ENCODE data around the gene DDX31. TPM values are rescaled to one million over a fixed set of nuclear protein-coding genes. Genes with fewer than 3 reads are reported as not detected.

DDX31 gene
- total RNA-seq, 2 experiments from 2014 or later, result 20.9 to 22.8 TPM

GRCh38 chr9:132677976-132678375 lies 8.2 kb upstream of the DDX31 start:
- peaks cover 56% of the 10 kb centered on the region for H3K4me1 Mint-ChIP-seq (ENCODE audit: low read depth)
- peaks cover 56% of the 10 kb centered on the region for H3K36me3 Mint-ChIP-seq (ENCODE audit: low read depth)
- ChIA-PET CTCF (no interaction called here), POLR2A (interaction anchor here (0.8 kb wide), 1 partner anchor 40 kb away, joined by 3 read pairs; no protein-coding TSS in a partner anchor)
- H3K27ac Mint-ChIP-seq, result no peak overlapping the region
- no peak for DNase-seq
- ATAC-seq, result no peak
- H3K27me3 Mint-ChIP-seq, result no peaks in the 10 kb centered on the region
- no peaks in the 10 kb centered on the region for H3K9me3 Mint-ChIP-seq
- no peak overlapping the region for H3K4me3 Mint-ChIP-seq
- intact Hi-C loops (cut with micrococcal nuclease), result no loop called here
- TF ChIP-seq, protein P1, sequence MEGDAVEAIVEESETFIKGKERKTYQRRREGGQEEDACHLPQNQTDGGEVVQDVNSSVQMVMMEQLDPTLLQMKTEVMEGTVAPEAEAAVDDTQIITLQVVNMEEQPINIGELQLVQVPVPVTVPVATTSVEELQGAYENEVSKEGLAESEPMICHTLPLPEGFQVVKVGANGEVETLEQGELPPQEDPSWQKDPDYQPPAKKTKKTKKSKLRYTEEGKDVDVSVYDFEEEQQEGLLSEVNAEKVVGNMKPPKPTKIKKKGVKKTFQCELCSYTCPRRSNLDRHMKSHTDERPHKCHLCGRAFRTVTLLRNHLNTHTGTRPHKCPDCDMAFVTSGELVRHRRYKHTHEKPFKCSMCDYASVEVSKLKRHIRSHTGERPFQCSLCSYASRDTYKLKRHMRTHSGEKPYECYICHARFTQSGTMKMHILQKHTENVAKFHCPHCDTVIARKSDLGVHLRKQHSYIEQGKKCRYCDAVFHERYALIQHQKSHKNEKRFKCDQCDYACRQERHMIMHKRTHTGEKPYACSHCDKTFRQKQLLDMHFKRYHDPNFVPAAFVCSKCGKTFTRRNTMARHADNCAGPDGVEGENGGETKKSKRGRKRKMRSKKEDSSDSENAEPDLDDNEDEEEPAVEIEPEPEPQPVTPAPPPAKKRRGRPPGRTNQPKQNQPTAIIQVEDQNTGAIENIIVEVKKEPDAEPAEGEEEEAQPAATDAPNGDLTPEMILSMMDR (IDR thresholded peaks at IDR 0.05), result no peak

DNA sequence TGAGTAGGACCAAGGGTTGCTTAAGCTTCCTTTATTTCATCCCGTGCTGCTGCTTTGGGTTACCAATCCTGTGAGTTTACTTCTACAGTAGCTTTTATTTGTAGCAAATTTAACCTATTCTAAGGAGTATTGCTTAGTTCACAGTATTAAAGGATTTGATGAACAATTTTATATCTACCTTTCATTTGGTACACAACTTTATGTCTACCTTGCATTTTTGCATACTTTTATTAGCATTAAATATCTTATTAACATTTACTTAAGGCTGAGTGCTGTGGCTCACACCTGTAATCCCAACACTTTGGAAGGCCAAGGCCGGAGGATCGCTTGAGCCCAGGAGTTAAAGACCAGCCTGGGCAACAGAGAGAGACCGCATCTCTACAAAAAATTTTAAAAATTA lies 4.7 kb upstream of the DDX31 start:
- H3K27me3 Mint-ChIP-seq, result no peaks in the 10 kb centered on the region
- intact Hi-C loops (cut with micrococcal nuclease), result no loop called here
- TF ChIP-seq, protein P1 (IDR thresholded peaks at IDR 0.05), result no peak
- H3K9me3 Mint-ChIP-seq, result no peaks in the 10 kb centered on the region
- ATAC-seq (no peak), DNase-seq (no peak)
- ChIA-PET POLR2A (interaction anchor here (1.0 kb wide), 2 partner anchors 13 to 17 kb away, joined by 3 to 5 read pairs; no protein-coding TSS in a partner anchor), CTCF (interaction anchor here (0.9 to 1.6 kb wide), 4 partner anchors 15 to 406 kb away, joined by 3 to 4 read pairs (median 3); no protein-coding TSS in a partner anchor)
- H3K4me3 Mint-ChIP-seq, result no peak overlapping the region
- H3K4me1 Mint-ChIP-seq (ENCODE audit: low read depth), result peaks cover 47% of the 10 kb centered on the region
- peaks cover 47% of the 10 kb centered on the region for H3K36me3 Mint-ChIP-seq (ENCODE audit: low read depth)
- H3K27ac Mint-ChIP-seq, result no peak overlapping the region

DNA sequence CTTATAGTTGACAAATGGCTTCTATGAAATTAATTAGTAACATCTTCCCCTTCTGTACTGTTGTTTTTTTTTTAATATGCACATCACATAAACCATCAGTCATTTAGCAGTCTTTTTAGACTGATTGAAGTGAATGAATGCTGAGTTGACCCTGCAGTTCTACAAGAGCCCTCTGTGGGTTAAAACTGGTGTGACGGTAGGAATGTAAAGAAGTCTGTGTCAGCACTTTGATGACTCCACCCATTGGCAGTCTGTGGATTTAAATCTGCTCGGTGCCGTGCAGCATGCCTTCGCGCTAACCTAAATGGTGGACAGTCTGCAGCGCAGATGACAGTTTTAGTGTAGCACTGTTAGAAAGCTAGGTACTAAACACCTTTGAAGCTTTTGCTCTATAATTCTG lies 3.6 kb upstream of the DDX31 start:
- Mint-ChIP-seq H3K9me3 (no peaks in the 10 kb centered on the region), H3K27ac (peak overlapping the region; percentile 67), H3K4me1 (ENCODE audit: low read depth) (peaks cover 38% of the 10 kb centered on the region), H3K27me3 (no peaks in the 10 kb centered on the region), H3K4me3 (no peak overlapping the region), H3K36me3 (ENCODE audit: low read depth) (peaks cover 36% of the 10 kb centered on the region)
- ATAC-seq (peak; percentile 12), DNase-seq (peak; percentile 15)
- CTCF ChIA-PET, result interaction anchor here (0.9 to 1.6 kb wide), 4 partner anchors 21 to 405 kb away, joined by 3 to 5 read pairs (median 3); no protein-coding TSS in a partner anchor
- intact Hi-C loops (cut with micrococcal nuclease), result no loop called here
- POLR2A ChIA-PET, result interaction anchor here (1.0 to 4.3 kb wide), 3 partner anchors 14 to 96 kb away, joined by 3 to 21 read pairs (median 5); no protein-coding TSS in a partner anchor
- TF ChIP-seq, protein P1 (IDR thresholded peaks at IDR 0.05), result no peak

GRCh38 chr9:132672413-132672690 lies 2.6 kb upstream of the DDX31 start:
- no peaks in the 10 kb centered on the region for H3K9me3 Mint-ChIP-seq
- peak overlapping the region; percentile 92 for H3K27ac Mint-ChIP-seq
- POLR2A ChIA-PET, result interaction anchor here (0.7 to 4.3 kb wide), 3 partner anchors 12 to 97 kb away, joined by 3 to 21 read pairs (median 4); no protein-coding TSS in a partner anchor

More at GRCh38 chr9:132672413-132672690, 2.6 kb upstream of the DDX31 start:
- intact Hi-C loops (cut with micrococcal nuclease), result no loop called here
- ATAC-seq, result no peak
- peaks cover 46% of the 10 kb centered on the region for H3K4me1 Mint-ChIP-seq (ENCODE audit: low read depth)
- DNase-seq, result no peak
- CTCF ChIA-PET, result interaction anchor here (1.0 to 1.4 kb wide), 4 partner anchors 22 to 472 kb away, joined by 3 to 5 read pairs (median 4); no protein-coding TSS in a partner anchor
- peaks cover 36% of the 10 kb centered on the region for H3K36me3 Mint-ChIP-seq (ENCODE audit: low read depth)
- H3K27me3 Mint-ChIP-seq, result no peaks in the 10 kb centered on the region
- H3K4me3 Mint-ChIP-seq, result peak overlapping the region; percentile 88
- TF ChIP-seq, protein P1 (IDR thresholded peaks at IDR 0.05), result no peak

All from activated CD8-positive, alpha-beta T cell treated with anti-CD3 and anti-CD28 coated beads for 36 hours (primary cell).